ENCODE results near the gene RSPH6A. TPM values are rescaled to one million over a fixed set of nuclear protein-coding genes. Genes with fewer than 3 reads are reported as not detected.

The RSPH6A gene
- total and polyA plus RNA-seq, 2 of the 13 experiments (the other 11 are each of a cell fraction or from before 2014, with no cell fraction given): 0.07 TPM; not detected in 1

GRCh38 chr19:45780448-45781213, 34.5 kb downstream of the RSPH6A start (continued):
- TF ChIP-seq FOXA1 (IDR thresholded peaks at IDR 0.05): no peak
- TF ChIP-seq FOXA1 (CRISPR knock-in tag; IDR thresholded peaks at IDR 0.05): peak; percentile 73
- TF ChIP-seq HNF1B (CRISPR knock-in tag; IDR thresholded peaks at IDR 0.05): no peak
- no peak for TF ChIP-seq ZBTB34 (CRISPR knock-in tag; IDR thresholded peaks at IDR 0.05)
- TF ChIP-seq ZXDC (CRISPR knock-in tag; IDR thresholded peaks at IDR 0.05): no peak
- TF ChIP-seq ZNF17 (CRISPR knock-in tag; IDR thresholded peaks at IDR 0.05): no peak
- TF ChIP-seq AHR (CRISPR knock-in tag; IDR thresholded peaks at IDR 0.05): no peak
- TF ChIP-seq ZNF777 (CRISPR knock-in tag; IDR thresholded peaks at IDR 0.05): no peak
- TF ChIP-seq ZNF263 (CRISPR knock-in tag; IDR thresholded peaks at IDR 0.05): peak; percentile 97
- no peak for TF ChIP-seq MNT (IDR thresholded peaks at IDR 0.05)
- no peak for TF ChIP-seq KMT2B (CRISPR knock-in tag; IDR thresholded peaks at IDR 0.05)
- no peak for TF ChIP-seq FOXK2 (IDR thresholded peaks at IDR 0.05)
- no peak for TF ChIP-seq BORCS8-MEF2B (CRISPR knock-in tag; IDR thresholded peaks at IDR 0.05)
- TF ChIP-seq ZNF747 (CRISPR knock-in tag; IDR thresholded peaks at IDR 0.05; ENCODE audit: borderline replicate concordance): no peak
- no peak for TF ChIP-seq HDAC6 (IDR thresholded peaks at IDR 0.05; ENCODE audit: low read depth, low read length)
- peak; percentile 69 for TF ChIP-seq KDM1A (CRISPR knock-in tag; IDR thresholded peaks at IDR 0.05)
- TF ChIP-seq HNRNPK (IDR thresholded peaks at IDR 0.05; ENCODE audit: low read depth, low read length, poor library complexity, severe bottlenecking): no peak
- no peak for TF ChIP-seq CAMTA2 (CRISPR knock-in tag; IDR thresholded peaks at IDR 0.05; ENCODE audit: borderline replicate concordance)
- TF ChIP-seq HOXD1 (CRISPR knock-in tag; IDR thresholded peaks at IDR 0.05): no peak
- 0 out of 2 replicates have a peak, but pooled peaks have one; percentile 18 for TF ChIP-seq ARID5B (CRISPR knock-in tag; IDR thresholded peaks at IDR 0.05)

All from HepG2 (cell line).